K562 (cell line): Measurements from ENCODE around the gene CZIB. TPM values are rescaled to one million over a fixed set of nuclear protein-coding genes. Genes with fewer than 3 reads are reported as not detected.
A peak's percentile ranks its signal among the peaks of the same experiment; 100 is the strongest.

ENCODE experiments used
- CBX5 ChIP-seq: IDR thresholded peaks from 2 replicates; pipeline ENCODE4 v1.6.1; 2014; ENCODE audit warnings: low read depth, borderline replicate concordance
- MCM5 ChIP-seq: fragments of 450-650 bp; IDR thresholded peaks from 2 replicates; pipeline ENCODE4 v1.6.1; 2016; ENCODE audit warnings: low read depth
- MEF2D ChIP-seq: conservative IDR thresholded peaks from 2 replicates; pipeline ENCODE4 v1.6.1; 2016; ENCODE audit warnings: low read depth, missing genetic modification characterization, missing compliant biosample characterization
- PBX2 ChIP-seq, 2 experiments: IDR thresholded peaks in 1 of 2; conservative IDR thresholded peaks in 1 of 2; 2 replicates each; pipeline ENCODE4 v1.6.1; 2016; ENCODE audit warnings: low read depth in 2 of 2, mild to moderate bottlenecking in 1 of 2, missing compliant biosample characterization in 1 of 2, missing genetic modification characterization in 1 of 2, moderate library complexity in 1 of 2
- POLR3G ChIP-seq: IDR thresholded peaks from 2 replicates; pipeline ENCODE4 v1.6.1; 2011; ENCODE audit not compliant: insufficient read length, insufficient replicate concordance; ENCODE audit errors: extremely low read depth
- ZBTB9 ChIP-seq: fragments of 450-650 bp; formaldehyde crosslinking; IDR thresholded peaks from 2 replicates; pipeline ENCODE4 v1.4.0; 2020; ENCODE audit warnings: mild to moderate bottlenecking, moderate library complexity
- ZNF263 ChIP-seq: sonication (generic); formaldehyde crosslinking; IDR thresholded peaks from 2 replicates; pipeline ENCODE4 v1.8.0; 2022; ENCODE audit warnings: mild to moderate bottlenecking, missing genetic modification reagents, borderline replicate concordance
- ZNF695 ChIP-seq: fragments of 450-650 bp; formaldehyde crosslinking; IDR thresholded peaks from 2 replicates; pipeline ENCODE4 v1.4.0; 2020; ENCODE audit warnings: mild to moderate bottlenecking, moderate library complexity
- polyA plus RNA-seq, 8 experiments: library from polyadenylated mRNA; depleted of rRNA in 4 of 8; stranded (reverse) in 5 of 8; unstranded in 3 of 8; fragments of >200 nt; fragmentation: Nextera tagmentation in 2 of 8; fragmentation: Illumina TruSeq in 1 of 8; extraction: Ambion mirVana in 2 of 8; extraction: Trizol in 1 of 8; gene quantifications; 2 replicates each; pipeline versions ENCODE4 v1.2.1 to v1.2.3, GENCODE V29; 2011 to 2014; ENCODE audit warnings: inconsistent platforms in 1 of 8, missing spikeins in 1 of 8
- total RNA-seq, 7 experiments: library from RNA; depleted of rRNA in 6 of 7; stranded (reverse); fragments of >200 nt in 6 of 7; fragmentation: Illumina TruSeq in 2 of 7; extraction: Trizol in 2 of 7; gene quantifications; 2 replicates each; pipeline versions ENCODE4 v1.2.1 to v1.2.3, GENCODE V29; 2011 to 2021; ENCODE audit warnings: low replicate concordance in 1 of 7
- TF ChIP-seq, protein P1 (sequence below): fragments of 250-450 bp; sonication (Bioruptor Pico); IDR thresholded peaks from 2 replicates; pipeline ENCODE4 v1.5.0; 2021
- TF ChIP-seq, protein P2 (sequence below): sonication (generic); formaldehyde crosslinking; IDR thresholded peaks from 2 replicates; pipeline ENCODE4 v1.9.0; 2022; ENCODE audit warnings: mild to moderate bottlenecking, missing genetic modification reagents
- TF ChIP-seq, protein P3 (sequence below): fragments of 450-650 bp; IDR thresholded peaks from 2 replicates; pipeline ENCODE4 v1.6.1; 2018; ENCODE audit not compliant: partially characterized antibody

The CZIB gene
- total and polyA plus RNA-seq, 9 of the 15 experiments (the other 6 are each of a cell fraction or from before 2014, with no cell fraction given), result 52.6 to 111 (median 80.0) TPM

GRCh38 chr1:53197291-53198200, 22.9 kb downstream of the CZIB start (continued):
- TF ChIP-seq ZBTB9 (CRISPR knock-in tag), result no peak
- no peak for TF ChIP-seq POLR3G
- TF ChIP-seq, protein P1, sequence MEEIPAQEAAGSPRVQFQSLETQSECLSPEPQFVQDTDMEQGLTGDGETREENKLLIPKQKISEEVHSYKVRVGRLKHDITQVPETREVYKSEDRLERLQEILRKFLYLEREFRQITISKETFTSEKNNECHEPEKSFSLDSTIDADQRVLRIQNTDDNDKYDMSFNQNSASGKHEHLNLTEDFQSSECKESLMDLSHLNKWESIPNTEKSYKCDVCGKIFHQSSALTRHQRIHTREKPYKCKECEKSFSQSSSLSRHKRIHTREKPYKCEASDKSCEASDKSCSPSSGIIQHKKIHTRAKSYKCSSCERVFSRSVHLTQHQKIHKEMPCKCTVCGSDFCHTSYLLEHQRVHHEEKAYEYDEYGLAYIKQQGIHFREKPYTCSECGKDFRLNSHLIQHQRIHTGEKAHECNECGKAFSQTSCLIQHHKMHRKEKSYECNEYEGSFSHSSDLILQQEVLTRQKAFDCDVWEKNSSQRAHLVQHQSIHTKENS (CRISPR knock-in tag), result no peak
- TF ChIP-seq MEF2D (tag), result no peak
- TF ChIP-seq, protein P2, sequence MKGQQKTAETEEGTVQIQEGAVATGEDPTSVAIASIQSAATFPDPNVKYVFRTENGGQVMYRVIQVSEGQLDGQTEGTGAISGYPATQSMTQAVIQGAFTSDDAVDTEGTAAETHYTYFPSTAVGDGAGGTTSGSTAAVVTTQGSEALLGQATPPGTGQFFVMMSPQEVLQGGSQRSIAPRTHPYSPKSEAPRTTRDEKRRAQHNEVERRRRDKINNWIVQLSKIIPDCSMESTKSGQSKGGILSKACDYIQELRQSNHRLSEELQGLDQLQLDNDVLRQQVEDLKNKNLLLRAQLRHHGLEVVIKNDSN, result no peak
- TF ChIP-seq ZNF695 (CRISPR knock-in tag), result no peak
- TF ChIP-seq ZNF263 (CRISPR knock-in tag), result no peak
- no peak for TF ChIP-seq MCM5
- no peak for TF ChIP-seq CBX5
- TF ChIP-seq, protein P3, sequence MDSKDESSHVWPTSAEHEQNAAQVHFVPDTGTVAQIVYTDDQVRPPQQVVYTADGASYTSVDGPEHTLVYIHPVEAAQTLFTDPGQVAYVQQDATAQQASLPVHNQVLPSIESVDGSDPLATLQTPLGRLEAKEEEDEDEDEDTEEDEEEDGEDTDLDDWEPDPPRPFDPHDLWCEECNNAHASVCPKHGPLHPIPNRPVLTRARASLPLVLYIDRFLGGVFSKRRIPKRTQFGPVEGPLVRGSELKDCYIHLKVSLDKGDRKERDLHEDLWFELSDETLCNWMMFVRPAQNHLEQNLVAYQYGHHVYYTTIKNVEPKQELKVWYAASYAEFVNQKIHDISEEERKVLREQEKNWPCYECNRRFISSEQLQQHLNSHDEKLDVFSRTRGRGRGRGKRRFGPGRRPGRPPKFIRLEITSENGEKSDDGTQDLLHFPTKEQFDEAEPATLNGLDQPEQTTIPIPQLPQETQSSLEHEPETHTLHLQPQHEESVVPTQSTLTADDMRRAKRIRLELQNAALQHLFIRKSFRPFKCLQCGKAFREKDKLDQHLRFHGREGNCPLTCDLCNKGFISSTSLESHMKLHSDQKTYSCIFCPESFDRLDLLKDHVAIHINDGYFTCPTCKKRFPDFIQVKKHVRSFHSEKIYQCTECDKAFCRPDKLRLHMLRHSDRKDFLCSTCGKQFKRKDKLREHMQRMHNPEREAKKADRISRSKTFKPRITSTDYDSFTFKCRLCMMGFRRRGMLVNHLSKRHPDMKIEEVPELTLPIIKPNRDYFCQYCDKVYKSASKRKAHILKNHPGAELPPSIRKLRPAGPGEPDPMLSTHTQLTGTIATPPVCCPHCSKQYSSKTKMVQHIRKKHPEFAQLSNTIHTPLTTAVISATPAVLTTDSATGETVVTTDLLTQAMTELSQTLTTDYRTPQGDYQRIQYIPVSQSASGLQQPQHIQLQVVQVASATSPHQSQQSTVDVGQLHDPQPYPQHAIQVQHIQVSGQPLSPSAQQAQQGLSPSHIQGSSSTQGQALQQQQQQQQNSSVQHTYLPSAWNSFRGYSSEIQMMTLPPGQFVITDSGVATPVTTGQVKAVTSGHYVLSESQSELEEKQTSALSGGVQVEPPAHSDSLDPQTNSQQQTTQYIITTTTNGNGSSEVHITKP, result no peak
- TF ChIP-seq PBX2 (CRISPR knock-in tag; IDR thresholded peaks at IDR 0.05; ENCODE audit: low read depth), result no peak
- peak; percentile 70 for TF ChIP-seq PBX2 (tag; conservative IDR thresholded peaks at IDR 0.05; ENCODE audit: low read depth)
